IMR-90 (cell line): ENCODE data around the gene STAM.

ENCODE experiments used
- CEBPB ChIP-seq: IDR thresholded peaks from 2 replicates; pipeline ENCODE4 v1.6.1; 2012; ENCODE audit warnings: low read depth, low read length, improper control_type of control experiment
- CTCF ChIP-seq: conservative IDR thresholded peaks from 2 replicates; pipeline ENCODE4 v1.5.1; 2012; ENCODE audit warnings: mild to moderate bottlenecking, low read depth, low read length, improper control_type of control experiment
- ELK1 ChIP-seq: fragments of 150-350 bp; IDR thresholded peaks from 2 replicates; pipeline ENCODE4 v1.6.1; 2016; ENCODE audit warnings: low read depth, mild to moderate bottlenecking, low read length, moderate library complexity, borderline replicate concordance
- MXI1 ChIP-seq: IDR thresholded peaks from 2 replicates; pipeline ENCODE4 v1.6.1; 2012; ENCODE audit warnings: low read depth, mild to moderate bottlenecking, low read length, moderate library complexity, borderline replicate concordance
- NFE2L2 ChIP-seq: fragments of 150-350 bp; IDR thresholded peaks from 2 replicates; pipeline ENCODE4 v1.6.1; 2016; ENCODE audit warnings: low read depth, mild to moderate bottlenecking, low read length
- POLR2A ChIP-seq: IDR thresholded peaks from 2 replicates; pipeline ENCODE4 v1.6.1; 2012; ENCODE audit warnings: mild to moderate bottlenecking, low read depth, low read length
- SMC3 ChIP-seq: fragments of 150-350 bp; IDR thresholded peaks from 2 replicates; pipeline ENCODE4 v1.6.1; 2016; ENCODE audit warnings: low read depth, mild to moderate bottlenecking, antibody characterized with exemption, low read length, moderate library complexity

DNA sequence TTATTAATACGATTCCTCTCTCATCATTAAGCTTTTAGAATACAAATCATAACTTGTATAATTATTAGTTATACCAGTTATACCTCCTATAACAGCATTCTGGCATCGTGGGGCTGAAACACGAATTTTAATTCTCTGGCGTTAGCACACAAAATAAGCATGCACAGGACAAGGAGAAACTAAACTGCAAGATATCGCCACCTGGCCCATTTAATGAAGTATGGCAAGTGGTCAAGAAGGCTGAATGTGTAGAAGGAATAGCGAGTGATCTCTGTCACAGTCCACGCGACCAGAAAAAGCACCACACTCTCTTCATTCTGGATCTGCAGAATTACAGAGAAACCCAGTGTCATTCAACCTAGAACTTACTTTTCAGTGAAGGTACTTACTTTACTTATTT, 44.9 kb upstream of the STAM start:
- no peak for TF ChIP-seq POLR2A
- TF ChIP-seq CTCF = peak; percentile 46
- TF ChIP-seq ELK1 = no peak
- peak; percentile 55 for TF ChIP-seq SMC3
- no peak for TF ChIP-seq MXI1
- no peak for TF ChIP-seq NFE2L2
- no peak for TF ChIP-seq CEBPB
